H9 (cell line): Measurements from ENCODE around the gene HNF1B. TPM values are rescaled to one million over a fixed set of nuclear protein-coding genes. Genes with fewer than 3 reads are reported as not detected.

ENCODE experiments used
- DNase-seq: peaks from one replicate; pipeline ENCODE4 v3.0.0-alpha.2; 2017
- H2AFZ ChIP-seq: one replicate; pipeline ENCODE4 v1.6.1; 2013; ENCODE audit warnings: mild to moderate bottlenecking, low read length, control low read depth, moderate library complexity
- H2AK5ac ChIP-seq: 2 replicates; pipeline ENCODE4 v1.6.1; 2013; ENCODE audit warnings: low read length, control low read depth, mixed read lengths; ENCODE audit not compliant: insufficient read length
- H2BK120ac ChIP-seq: one replicate; pipeline ENCODE4 v1.6.1; 2013; ENCODE audit warnings: low read depth, mild to moderate bottlenecking, low read length, control low read depth, inconsistent platforms; ENCODE audit not compliant: poor library complexity, severe bottlenecking
- H2BK12ac ChIP-seq: 2 replicates; pipeline ENCODE4 v1.6.1; 2013; ENCODE audit warnings: low read length, control low read depth, mixed read lengths, low read depth; ENCODE audit not compliant: insufficient read length
- H2BK15ac ChIP-seq: 2 replicates; pipeline ENCODE4 v1.6.1; 2013; ENCODE audit warnings: low read depth, low read length, control low read depth
- H2BK20ac ChIP-seq: one replicate; pipeline ENCODE4 v1.6.1; 2013; ENCODE audit warnings: low read depth, mild to moderate bottlenecking, low read length, control low read depth, inconsistent platforms; ENCODE audit not compliant: poor library complexity, severe bottlenecking
- H2BK5ac ChIP-seq: 2 replicates; pipeline ENCODE4 v1.6.1; 2013; ENCODE audit warnings: low read length, control low read depth, mixed read lengths; ENCODE audit not compliant: insufficient read length
- H3K14ac ChIP-seq: 2 replicates; pipeline ENCODE4 v1.6.1; 2013; ENCODE audit warnings: low read length, control low read depth; ENCODE audit not compliant: insufficient read depth
- H3K18ac ChIP-seq: 2 replicates; pipeline ENCODE4 v1.6.1; 2013; ENCODE audit warnings: low read depth, mild to moderate bottlenecking, mixed read lengths, low read length, control low read depth; ENCODE audit not compliant: insufficient read length
- H3K23ac ChIP-seq: 2 replicates; pipeline ENCODE4 v1.6.1; 2013; ENCODE audit warnings: low read length, control low read depth, mixed read lengths, low read depth; ENCODE audit not compliant: insufficient read length
- H3K23me2 ChIP-seq: 2 replicates; pipeline ENCODE4 v1.6.1; 2013; ENCODE audit warnings: low read depth, mild to moderate bottlenecking, mixed read lengths, low read length, control low read depth; ENCODE audit not compliant: insufficient read length, poor library complexity, severe bottlenecking
- H3K27ac ChIP-seq: 2 replicates; pipeline ENCODE4 v1.5.1; 2013; ENCODE audit warnings: low read length, control low read depth, mixed read lengths, low read depth; ENCODE audit not compliant: insufficient read length
- H3K27me3 ChIP-seq: 2 replicates; pipeline ENCODE4 v1.6.1; 2013; ENCODE audit warnings: low read length, control low read depth, inconsistent platforms; ENCODE audit not compliant: insufficient read depth
- H3K4ac ChIP-seq: 2 replicates; pipeline ENCODE4 v1.6.1; 2013; ENCODE audit warnings: low read depth, mild to moderate bottlenecking, control low read depth, inconsistent platforms, low read length, moderate library complexity
- H3K4me1 ChIP-seq: 2 replicates; pipeline ENCODE4 v1.6.1; 2013; ENCODE audit warnings: low read length, control low read depth, inconsistent platforms; ENCODE audit not compliant: insufficient read depth
- H3K4me2 ChIP-seq: 2 replicates; pipeline ENCODE4 v1.6.1; 2013; ENCODE audit warnings: low read length, control low read depth, mixed read lengths; ENCODE audit not compliant: insufficient read length, insufficient read depth
- H3K56ac ChIP-seq: 2 replicates; pipeline ENCODE4 v1.6.1; 2013; ENCODE audit warnings: low read depth, mild to moderate bottlenecking, mixed read lengths, low read length, control low read depth; ENCODE audit not compliant: insufficient read length
- H3K79me1 ChIP-seq: 2 replicates; pipeline ENCODE4 v1.6.1; 2013; ENCODE audit warnings: low read depth, mild to moderate bottlenecking, moderate library complexity, low read length, control low read depth, inconsistent platforms; ENCODE audit not compliant: insufficient read depth, poor library complexity, severe bottlenecking
- H3K79me2 ChIP-seq: 2 replicates; pipeline ENCODE4 v1.6.1; 2013; ENCODE audit warnings: low read length, control low read depth, inconsistent platforms; ENCODE audit not compliant: insufficient read depth
- H3K9ac ChIP-seq: 2 replicates; pipeline ENCODE4 v1.6.1; 2013; ENCODE audit warnings: low read length, control low read depth, mixed read lengths; ENCODE audit not compliant: insufficient read length; ENCODE audit errors: extremely low read depth
- H3K9me3 ChIP-seq: one replicate; pipeline ENCODE4 v1.6.1; 2013; ENCODE audit warnings: low read depth, low read length, inconsistent platforms; ENCODE audit not compliant: control insufficient read depth
- H3T11ph ChIP-seq: one replicate; pipeline ENCODE4 v1.6.1; 2013; ENCODE audit warnings: mild to moderate bottlenecking, low read length, control low read depth, inconsistent platforms
- H4K20me1 ChIP-seq: one replicate; pipeline ENCODE4 v1.6.1; 2013; ENCODE audit not compliant: control insufficient read depth, insufficient read length, insufficient read depth
- H4K5ac ChIP-seq: 2 replicates; pipeline ENCODE4 v1.6.1; 2013; ENCODE audit warnings: low read depth, mild to moderate bottlenecking, mixed read lengths, low read length, control low read depth; ENCODE audit not compliant: insufficient read length
- H4K8ac ChIP-seq: replicated peaks from 2 replicates; pipeline ENCODE4 v1.6.1; 2013; ENCODE audit warnings: low read length, control low read depth, mixed read lengths, low read depth; ENCODE audit not compliant: insufficient read length
- H4K91ac ChIP-seq: 2 replicates; pipeline ENCODE4 v1.6.1; 2013; ENCODE audit warnings: low read depth, mild to moderate bottlenecking, moderate library complexity, mixed read lengths, low read length, control low read depth; ENCODE audit not compliant: insufficient read length
- H3K27ac Mint-ChIP-seq, 3 experiments: 2 replicates in 2 of 3; 3 replicates in 1 of 3; pipeline ENCODE4 v1.8.0; 2020 to 2021; ENCODE audit warnings: mixed read lengths in 3 of 3, mild to moderate bottlenecking in 1 of 3, moderate library complexity in 1 of 3
- H3K27me3 Mint-ChIP-seq: 2 replicates; pipeline ENCODE4 v1.8.0; 2021; ENCODE audit warnings: low read depth, mild to moderate bottlenecking, moderate library complexity, mixed read lengths
- H3K36me3 Mint-ChIP-seq, 3 experiments: 2 replicates in 2 of 3; 3 replicates in 1 of 3; pipeline ENCODE4 v1.8.0; 2020 to 2021; ENCODE audit warnings: low read depth in 3 of 3, mixed read lengths in 3 of 3; ENCODE audit not compliant: insufficient read depth in 1 of 3
- H3K4me1 Mint-ChIP-seq, 2 experiments: 2 replicates each; pipeline ENCODE4 v1.8.0; 2020; ENCODE audit warnings: mixed read lengths in 2 of 2
- H3K4me3 Mint-ChIP-seq, 2 experiments: 2 replicates in 1 of 2; 3 replicates in 1 of 2; pipeline ENCODE4 v1.8.0; 2020 to 2021; ENCODE audit warnings: mild to moderate bottlenecking in 2 of 2, mixed read lengths in 2 of 2, moderate library complexity in 1 of 2
- H3K9me3 Mint-ChIP-seq, 2 experiments: 2 replicates in 1 of 2; 3 replicates in 1 of 2; pipeline ENCODE4 v1.8.0; 2020; ENCODE audit warnings: mild to moderate bottlenecking in 2 of 2, mixed read lengths in 2 of 2, moderate library complexity in 1 of 2
- CTCF ChIP-seq: fragments of 200-600 bp; sonication (generic); conservative IDR thresholded peaks from 3 replicates; pipeline ENCODE4 v1.8.0; 2021; ENCODE audit warnings: antibody characterized with exemption, mild to moderate bottlenecking
- total RNA-seq: library from RNA; stranded (reverse); gene quantifications from 2 replicates; pipeline ENCODE4 v1.2.1, GENCODE V29; 2021

Gene HNF1B
- total RNA-seq, 1 experiment from 2014 or later: not detected

GRCh38 chr17:37640015-37640414, 104.8 kb downstream of the HNF1B start:
- Histone ChIP-seq H3K9ac (no peak overlapping the region), H3K14ac (no peak overlapping the region), H3K56ac (no peak overlapping the region), H3K9me3 (no peaks in the 10 kb centered on the region), H3K23me2 (no peaks in the 10 kb centered on the region), H3K27ac (no peak overlapping the region), H3K4ac (no peak overlapping the region), H2BK5ac (no peak overlapping the region), H2AK5ac (no peak overlapping the region), H3T11ph (no peak overlapping the region), H2BK20ac (no peak overlapping the region), H3K4me2 (no peak overlapping the region), H4K5ac (no peak overlapping the region), H4K8ac (no peak overlapping the region), H4K20me1 (no peaks in the 10 kb centered on the region), H3K23ac (no peak overlapping the region), H3K4me1 (no peaks in the 10 kb centered on the region), H2BK120ac (no peak overlapping the region), H3K79me2 (peaks cover 9% of the 10 kb centered on the region; the same call in 1 of the 2 replicates), H3K18ac (no peak overlapping the region), H2BK12ac (no peak overlapping the region), H2BK15ac (no peak overlapping the region), H2AFZ (no peak overlapping the region), H3K79me1 (peaks cover 2% of the 10 kb centered on the region), H3K27me3 (no peaks in the 10 kb centered on the region), H4K91ac (no peak overlapping the region)
- Mint-ChIP-seq H3K4me1 (peaks cover 9 to 12% of the 10 kb centered on the region in 2 experiments), H3K9me3 (no peaks in the 10 kb centered on the region), H3K36me3 (peaks cover 26 to 64% (median 63%) of the 10 kb centered on the region in 3 experiments; a peak in 6 of 7 replicates), H3K27me3 (peaks cover 11% of the 10 kb centered on the region), H3K4me3 (no peak overlapping the region), H3K27ac (no peak overlapping the region; a peak in 1 of 7 replicates)
- no peak for DNase-seq
- TF ChIP-seq CTCF: no peak
